Erythroblast (primary cell): ENCODE data around the gene NFKBIL1.

ENCODE experiments used
- DNase-seq, 2 experiments: peaks; one replicate each; lab custom pipeline; 2025; lab: John Stamatoyannopoulos, UW
- GATA1 ChIP-seq: IDR thresholded peaks from 2 replicates; pipeline ENCODE4 v1.6.1; 2011; ENCODE audit warnings: low read depth, mild to moderate bottlenecking, control low read depth, low read length, moderate library complexity
- POLR2A ChIP-seq: IDR thresholded peaks from 2 replicates; pipeline ENCODE4 v1.6.1; 2011; ENCODE audit warnings: mild to moderate bottlenecking, low read length

NFKBIL1 gene

DNA sequence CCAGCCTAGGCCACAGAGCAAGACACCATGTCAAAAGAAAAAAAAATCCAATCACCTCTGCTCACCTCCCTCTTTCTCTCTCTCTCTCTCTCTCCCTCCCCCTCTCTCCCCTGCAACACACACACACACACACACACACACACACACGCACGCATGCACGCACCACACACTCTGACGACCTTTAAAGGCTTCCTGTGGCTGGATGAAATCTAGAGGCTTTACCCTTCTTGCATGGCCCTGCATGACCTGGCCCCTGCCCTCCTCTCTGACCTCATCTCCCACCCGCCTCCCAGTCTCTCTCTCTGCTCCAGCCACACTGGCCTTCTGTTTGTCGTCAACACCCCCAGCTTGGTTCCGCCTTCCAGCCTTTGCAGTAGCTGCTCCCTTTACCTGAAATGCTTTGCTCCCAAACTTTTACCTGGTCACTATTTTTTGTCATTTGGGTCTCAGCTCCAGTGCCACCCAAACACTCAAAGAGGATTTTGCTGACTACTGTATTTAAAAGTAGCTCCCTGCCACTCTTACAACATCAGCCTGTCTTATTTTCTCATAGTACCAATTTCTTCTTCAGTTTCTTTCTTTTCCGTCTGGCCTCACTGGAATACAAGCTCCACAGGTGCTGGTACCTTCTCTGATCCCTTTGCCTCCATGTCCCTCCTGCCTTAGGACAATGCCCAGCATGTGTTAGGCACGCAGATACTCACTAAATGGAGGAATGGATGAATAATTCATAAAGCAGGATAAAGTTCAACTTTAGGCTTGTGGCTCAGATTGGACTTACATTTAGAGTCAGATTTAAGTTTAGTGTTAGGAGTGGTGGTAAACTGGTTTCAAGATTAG is 20.3 kb downstream of the NFKBIL1 start:
- DNase-seq = no peak
- TF ChIP-seq POLR2A = no peak
- TF ChIP-seq GATA1 = no peak

DNA sequence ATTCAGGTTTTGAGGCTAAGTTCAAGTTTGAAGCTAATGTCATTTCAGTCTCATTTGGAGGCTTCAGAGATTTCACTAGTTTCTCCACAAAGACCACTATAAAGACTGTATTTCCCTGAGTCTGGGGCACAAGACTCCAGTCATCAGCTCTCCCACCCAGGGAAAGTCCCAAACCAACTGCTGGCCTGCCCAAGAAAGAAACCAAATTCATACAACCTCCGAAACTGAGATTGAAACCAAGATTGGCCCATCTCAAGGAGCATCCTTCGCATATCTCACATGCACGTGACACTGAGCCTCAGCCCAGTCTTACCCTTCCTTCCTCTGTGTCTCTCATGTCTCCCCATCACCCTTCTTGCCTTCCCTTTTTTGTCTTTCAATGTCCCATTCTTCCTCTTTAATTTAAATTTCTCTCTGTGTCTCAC is 21.1 kb downstream of the NFKBIL1 start:
- no peak for DNase-seq

DNA sequence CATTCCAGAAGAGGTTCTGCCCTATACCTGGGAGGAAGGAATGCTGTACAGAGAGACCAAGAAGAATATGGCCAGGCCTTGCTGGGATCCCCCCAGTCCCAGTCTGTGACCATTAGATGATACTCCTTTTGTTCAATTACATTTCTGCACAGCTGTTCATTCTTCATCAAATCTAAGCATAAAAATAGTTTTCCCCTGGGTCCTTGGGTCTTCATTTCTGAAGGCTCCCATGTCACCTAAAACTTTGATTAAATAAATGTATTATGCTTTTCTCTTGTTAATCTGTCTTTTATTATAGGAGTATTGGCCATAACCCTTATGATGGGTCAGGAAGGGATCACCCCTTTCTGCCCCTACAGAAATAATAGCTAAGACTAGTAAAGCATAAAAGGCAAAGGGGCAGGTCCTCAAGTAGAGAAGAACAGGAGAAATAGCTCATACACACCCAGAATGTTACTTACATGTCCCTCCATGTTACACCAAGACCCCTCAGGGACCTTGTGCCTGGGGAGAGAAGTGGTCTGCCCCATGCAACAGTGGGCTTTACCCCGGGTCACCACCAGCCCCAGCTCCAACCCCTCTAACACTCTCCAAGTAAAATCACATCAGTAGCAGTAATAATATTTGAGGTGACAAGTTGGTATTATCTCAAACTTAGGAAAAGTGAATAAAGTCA is 22.6 kb downstream of the NFKBIL1 start:
- no peak for DNase-seq

More for the DNA sequence above, 21.1 kb downstream of the NFKBIL1 start:
- TF ChIP-seq GATA1 (no peak), POLR2A (no peak)

DNA sequence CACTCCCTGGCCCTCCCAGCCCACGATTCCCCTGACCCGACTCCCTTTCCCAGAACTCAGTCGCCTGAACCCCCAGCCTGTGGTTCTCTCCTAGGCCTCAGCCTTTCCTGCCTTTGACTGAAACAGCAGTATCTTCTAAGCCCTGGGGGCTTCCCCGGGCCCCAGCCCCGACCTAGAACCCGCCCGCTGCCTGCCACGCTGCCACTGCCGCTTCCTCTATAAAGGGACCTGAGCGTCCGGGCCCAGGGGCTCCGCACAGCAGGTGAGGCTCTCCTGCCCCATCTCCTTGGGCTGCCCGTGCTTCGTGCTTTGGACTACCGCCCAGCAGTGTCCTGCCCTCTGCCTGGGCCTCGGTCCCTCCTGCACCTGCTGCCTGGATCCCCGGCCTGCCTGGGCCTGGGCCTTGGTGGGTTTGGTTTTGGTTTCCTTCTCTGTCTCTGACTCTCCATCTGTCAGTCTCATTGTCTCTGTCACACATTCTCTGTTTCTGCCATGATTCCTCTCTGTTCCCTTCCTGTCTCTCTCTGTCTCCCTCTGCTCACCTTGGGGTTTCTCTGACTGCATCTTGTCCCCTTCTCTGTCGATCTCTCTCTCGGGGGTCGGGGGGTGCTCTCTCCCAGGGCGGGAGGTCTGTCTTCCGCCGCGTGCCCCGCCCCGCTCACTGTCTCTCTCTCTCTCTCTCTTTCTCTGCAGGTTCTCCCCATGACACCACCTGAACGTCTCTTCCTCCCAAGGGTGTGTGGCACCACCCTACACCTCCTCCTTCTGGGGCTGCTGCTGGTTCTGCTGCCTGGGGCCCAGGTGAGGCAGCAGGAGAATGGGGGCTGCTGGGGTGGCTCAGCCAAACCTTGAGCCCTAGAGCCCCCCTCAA is 24.9 kb downstream of the NFKBIL1 start, which contains the start of gene LTA:
LTA (plus strand) TSS at position 249 of the 871 bp plus-strand sequence; CDS start at position 703, 454 bp downstream.
- TF ChIP-seq POLR2A = no peak
- TF ChIP-seq GATA1 = no peak
- no peak for DNase-seq

More for the DNA sequence above, 22.6 kb downstream of the NFKBIL1 start:
- TF ChIP-seq POLR2A (no peak), GATA1 (no peak)

DNA sequence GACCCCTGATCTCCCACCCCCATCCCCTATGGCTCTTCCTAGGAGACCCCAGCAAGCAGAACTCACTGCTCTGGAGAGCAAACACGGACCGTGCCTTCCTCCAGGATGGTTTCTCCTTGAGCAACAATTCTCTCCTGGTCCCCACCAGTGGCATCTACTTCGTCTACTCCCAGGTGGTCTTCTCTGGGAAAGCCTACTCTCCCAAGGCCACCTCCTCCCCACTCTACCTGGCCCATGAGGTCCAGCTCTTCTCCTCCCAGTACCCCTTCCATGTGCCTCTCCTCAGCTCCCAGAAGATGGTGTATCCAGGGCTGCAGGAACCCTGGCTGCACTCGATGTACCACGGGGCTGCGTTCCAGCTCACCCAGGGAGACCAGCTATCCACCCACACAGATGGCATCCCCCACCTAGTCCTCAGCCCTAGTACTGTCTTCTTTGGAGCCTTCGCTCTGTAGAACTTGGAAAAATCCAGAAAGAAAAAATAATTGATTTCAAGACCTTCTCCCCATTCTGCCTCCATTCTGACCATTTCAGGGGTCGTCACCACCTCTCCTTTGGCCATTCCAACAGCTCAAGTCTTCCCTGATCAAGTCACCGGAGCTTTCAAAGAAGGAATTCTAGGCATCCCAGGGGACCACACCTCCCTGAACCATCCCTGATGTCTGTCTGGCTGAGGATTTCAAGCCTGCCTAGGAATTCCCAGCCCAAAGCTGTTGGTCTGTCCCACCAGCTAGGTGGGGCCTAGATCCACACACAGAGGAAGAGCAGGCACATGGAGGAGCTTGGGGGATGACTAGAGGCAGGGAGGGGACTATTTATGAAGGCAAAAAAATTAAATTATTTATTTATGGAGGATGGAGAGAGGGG is 26.1 kb downstream of the NFKBIL1 start:
- DNase-seq = no peak

DNA sequence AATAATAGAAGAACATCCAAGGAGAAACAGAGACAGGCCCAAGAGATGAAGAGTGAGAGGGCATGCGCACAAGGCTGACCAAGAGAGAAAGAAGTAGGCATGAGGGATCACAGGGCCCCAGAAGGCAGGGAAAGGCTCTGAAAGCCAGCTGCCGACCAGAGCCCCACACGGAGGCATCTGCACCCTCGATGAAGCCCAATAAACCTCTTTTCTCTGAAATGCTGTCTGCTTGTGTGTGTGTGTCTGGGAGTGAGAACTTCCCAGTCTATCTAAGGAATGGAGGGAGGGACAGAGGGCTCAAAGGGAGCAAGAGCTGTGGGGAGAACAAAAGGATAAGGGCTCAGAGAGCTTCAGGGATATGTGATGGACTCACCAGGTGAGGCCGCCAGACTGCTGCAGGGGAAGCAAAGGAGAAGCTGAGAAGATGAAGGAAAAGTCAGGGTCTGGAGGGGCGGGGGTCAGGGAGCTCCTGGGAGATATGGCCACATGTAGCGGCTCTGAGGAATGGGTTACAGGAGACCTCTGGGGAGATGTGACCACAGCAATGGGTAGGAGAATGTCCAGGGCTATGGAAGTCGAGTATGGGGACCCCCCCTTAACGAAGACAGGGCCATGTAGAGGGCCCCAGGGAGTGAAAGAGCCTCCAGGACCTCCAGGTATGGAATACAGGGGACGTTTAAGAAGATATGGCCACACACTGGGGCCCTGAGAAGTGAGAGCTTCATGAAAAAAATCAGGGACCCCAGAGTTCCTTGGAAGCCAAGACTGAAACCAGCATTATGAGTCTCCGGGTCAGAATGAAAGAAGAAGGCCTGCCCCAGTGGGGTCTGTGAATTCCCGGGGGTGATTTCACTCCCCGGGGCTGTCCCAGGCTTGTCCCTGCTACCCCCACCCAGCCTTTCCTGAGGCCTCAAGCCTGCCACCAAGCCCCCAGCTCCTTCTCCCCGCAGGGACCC is 27.0 kb downstream of the NFKBIL1 start:
- DNase-seq = no peak
- TF ChIP-seq GATA1 = no peak
- TF ChIP-seq POLR2A = no peak

More for the DNA sequence above, 26.1 kb downstream of the NFKBIL1 start:
- TF ChIP-seq POLR2A (no peak), GATA1 (no peak)

DNA sequence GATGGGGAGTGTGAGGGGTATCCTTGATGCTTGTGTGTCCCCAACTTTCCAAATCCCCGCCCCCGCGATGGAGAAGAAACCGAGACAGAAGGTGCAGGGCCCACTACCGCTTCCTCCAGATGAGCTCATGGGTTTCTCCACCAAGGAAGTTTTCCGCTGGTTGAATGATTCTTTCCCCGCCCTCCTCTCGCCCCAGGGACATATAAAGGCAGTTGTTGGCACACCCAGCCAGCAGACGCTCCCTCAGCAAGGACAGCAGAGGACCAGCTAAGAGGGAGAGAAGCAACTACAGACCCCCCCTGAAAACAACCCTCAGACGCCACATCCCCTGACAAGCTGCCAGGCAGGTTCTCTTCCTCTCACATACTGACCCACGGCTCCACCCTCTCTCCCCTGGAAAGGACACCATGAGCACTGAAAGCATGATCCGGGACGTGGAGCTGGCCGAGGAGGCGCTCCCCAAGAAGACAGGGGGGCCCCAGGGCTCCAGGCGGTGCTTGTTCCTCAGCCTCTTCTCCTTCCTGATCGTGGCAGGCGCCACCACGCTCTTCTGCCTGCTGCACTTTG is 28.0 kb downstream of the NFKBIL1 start, which contains the start of gene TNF:
TNF (plus strand) TSS at position 231 of the 567 bp plus-strand sequence; CDS start at position 408, 177 bp downstream.
- no peak for DNase-seq
- TF ChIP-seq POLR2A = peak; percentile 40
- no peak for TF ChIP-seq GATA1

DNA sequence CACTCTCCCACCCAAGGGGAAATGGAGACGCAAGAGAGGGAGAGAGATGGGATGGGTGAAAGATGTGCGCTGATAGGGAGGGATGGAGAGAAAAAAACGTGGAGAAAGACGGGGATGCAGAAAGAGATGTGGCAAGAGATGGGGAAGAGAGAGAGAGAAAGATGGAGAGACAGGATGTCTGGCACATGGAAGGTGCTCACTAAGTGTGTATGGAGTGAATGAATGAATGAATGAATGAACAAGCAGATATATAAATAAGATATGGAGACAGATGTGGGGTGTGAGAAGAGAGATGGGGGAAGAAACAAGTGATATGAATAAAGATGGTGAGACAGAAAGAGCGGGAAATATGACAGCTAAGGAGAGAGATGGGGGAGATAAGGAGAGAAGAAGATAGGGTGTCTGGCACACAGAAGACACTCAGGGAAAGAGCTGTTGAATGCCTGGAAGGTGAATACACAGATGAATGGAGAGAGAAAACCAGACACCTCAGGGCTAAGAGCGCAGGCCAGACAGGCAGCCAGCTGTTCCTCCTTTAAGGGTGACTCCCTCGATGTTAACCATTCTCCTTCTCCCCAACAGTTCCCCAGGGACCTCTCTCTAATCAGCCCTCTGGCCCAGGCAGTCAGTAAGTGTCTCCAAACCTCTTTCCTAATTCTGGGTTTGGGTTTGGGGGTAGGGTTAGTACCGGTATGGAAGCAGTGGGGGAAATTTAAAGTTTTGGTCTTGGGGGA is 28.7 kb downstream of the NFKBIL1 start:
- TF ChIP-seq GATA1 (no peak), POLR2A (no peak)
- DNase-seq = no peak

DNA sequence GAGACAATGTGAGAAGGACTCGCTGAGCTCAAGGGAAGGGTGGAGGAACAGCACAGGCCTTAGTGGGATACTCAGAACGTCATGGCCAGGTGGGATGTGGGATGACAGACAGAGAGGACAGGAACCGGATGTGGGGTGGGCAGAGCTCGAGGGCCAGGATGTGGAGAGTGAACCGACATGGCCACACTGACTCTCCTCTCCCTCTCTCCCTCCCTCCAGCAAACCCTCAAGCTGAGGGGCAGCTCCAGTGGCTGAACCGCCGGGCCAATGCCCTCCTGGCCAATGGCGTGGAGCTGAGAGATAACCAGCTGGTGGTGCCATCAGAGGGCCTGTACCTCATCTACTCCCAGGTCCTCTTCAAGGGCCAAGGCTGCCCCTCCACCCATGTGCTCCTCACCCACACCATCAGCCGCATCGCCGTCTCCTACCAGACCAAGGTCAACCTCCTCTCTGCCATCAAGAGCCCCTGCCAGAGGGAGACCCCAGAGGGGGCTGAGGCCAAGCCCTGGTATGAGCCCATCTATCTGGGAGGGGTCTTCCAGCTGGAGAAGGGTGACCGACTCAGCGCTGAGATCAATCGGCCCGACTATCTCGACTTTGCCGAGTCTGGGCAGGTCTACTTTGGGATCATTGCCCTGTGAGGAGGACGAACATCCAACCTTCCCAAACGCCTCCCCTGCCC is 29.6 kb downstream of the NFKBIL1 start:
- DNase-seq = no peak
- TF ChIP-seq GATA1 (no peak), POLR2A (no peak)

DNA sequence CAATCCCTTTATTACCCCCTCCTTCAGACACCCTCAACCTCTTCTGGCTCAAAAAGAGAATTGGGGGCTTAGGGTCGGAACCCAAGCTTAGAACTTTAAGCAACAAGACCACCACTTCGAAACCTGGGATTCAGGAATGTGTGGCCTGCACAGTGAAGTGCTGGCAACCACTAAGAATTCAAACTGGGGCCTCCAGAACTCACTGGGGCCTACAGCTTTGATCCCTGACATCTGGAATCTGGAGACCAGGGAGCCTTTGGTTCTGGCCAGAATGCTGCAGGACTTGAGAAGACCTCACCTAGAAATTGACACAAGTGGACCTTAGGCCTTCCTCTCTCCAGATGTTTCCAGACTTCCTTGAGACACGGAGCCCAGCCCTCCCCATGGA is 30.2 kb downstream of the NFKBIL1 start:
- no peak for DNase-seq
- TF ChIP-seq POLR2A = no peak
- no peak for TF ChIP-seq GATA1
